Nephron progenitor cell (in vitro differentiated cells): ENCODE measurements around the gene FGF11.

Experiments used
- DNase-seq: peaks from one replicate; pipeline ENCODE4 v3.0.0; 2021
- H3K27ac Mint-ChIP-seq: 2 replicates; pipeline ENCODE4 v1.8.0; 2021; ENCODE audit warnings: mild to moderate bottlenecking, moderate library complexity, mixed read lengths
- H3K27me3 Mint-ChIP-seq: 2 replicates; pipeline ENCODE4 v1.8.0; 2021; ENCODE audit warnings: mild to moderate bottlenecking, low read depth, mixed read lengths; ENCODE audit not compliant: poor library complexity
- H3K36me3 Mint-ChIP-seq: 2 replicates; pipeline ENCODE4 v1.8.0; 2021; ENCODE audit warnings: low read depth, mixed read lengths
- H3K4me1 Mint-ChIP-seq: 2 replicates; pipeline ENCODE4 v1.8.0; 2021; ENCODE audit warnings: mixed read lengths
- H3K4me3 Mint-ChIP-seq: 2 replicates; pipeline ENCODE4 v1.8.0; 2021; ENCODE audit warnings: mild to moderate bottlenecking, moderate library complexity, mixed read lengths
- H3K9me3 Mint-ChIP-seq: 2 replicates; pipeline ENCODE4 v1.8.0; 2021; ENCODE audit warnings: mild to moderate bottlenecking, moderate library complexity, mixed read lengths
- CTCF ChIP-seq: fragments of 200-600 bp; sonication (generic); IDR thresholded peaks from 2 replicates; pipeline ENCODE4 v1.5.0; 2021; ENCODE audit warnings: antibody characterized with exemption

Gene FGF11

GRCh38 chr17:7439462-7440112 lies at the start of gene FGF11:
FGF11 (plus strand) TSS chr17:7439512; CDS start chr17:7439621, 109 bp downstream.
- H3K4me3 Mint-ChIP-seq: peak within 1 kb of the TSS; percentile 95
- peaks cover 65% of the 10 kb centered on the region for H3K4me1 Mint-ChIP-seq
- peaks cover 66% of the 10 kb centered on the region for H3K27me3 Mint-ChIP-seq
- TF ChIP-seq CTCF: no peak
- peak within 1 kb of the TSS; percentile 99 for H3K27ac Mint-ChIP-seq
- peak; percentile 46 for DNase-seq
- H3K36me3 Mint-ChIP-seq: no peaks in the 10 kb centered on the region
- no peaks in the 10 kb centered on the region for H3K9me3 Mint-ChIP-seq

GRCh38 chr17:7389924-7390910 lies 49.1 kb upstream of the FGF11 start:
- Mint-ChIP-seq H3K9me3 (no peaks in the 10 kb centered on the region), H3K4me3 (no peak overlapping the region), H3K36me3 (peaks cover 24% of the 10 kb centered on the region), H3K27me3 (peaks cover 1% of the 10 kb centered on the region), H3K4me1 (peaks cover 39% of the 10 kb centered on the region), H3K27ac (no peak overlapping the region)
- TF ChIP-seq CTCF: no peak
- DNase-seq: no peak

GRCh38 chr17:7391307-7391706 lies 48.0 kb upstream of the FGF11 start:
- DNase-seq: no peak
- no peak overlapping the region for H3K27ac Mint-ChIP-seq
- no peak overlapping the region for H3K4me3 Mint-ChIP-seq
- TF ChIP-seq CTCF: no peak
- H3K9me3 Mint-ChIP-seq: no peaks in the 10 kb centered on the region
- H3K27me3 Mint-ChIP-seq: peaks cover 4% of the 10 kb centered on the region
- H3K4me1 Mint-ChIP-seq: peaks cover 46% of the 10 kb centered on the region
- H3K36me3 Mint-ChIP-seq: peaks cover 24% of the 10 kb centered on the region

GRCh38 chr17:7392696-7393612 lies 46.4 kb upstream of the FGF11 start:
- no peak for DNase-seq
- Mint-ChIP-seq H3K27me3 (peaks cover 4% of the 10 kb centered on the region), H3K4me1 (peaks cover 46% of the 10 kb centered on the region), H3K27ac (no peak overlapping the region), H3K36me3 (peaks cover 24% of the 10 kb centered on the region), H3K9me3 (no peaks in the 10 kb centered on the region), H3K4me3 (peak overlapping the region; percentile 74)
- TF ChIP-seq CTCF: no peak

- DNase-seq: peak; percentile 67
- peaks cover 4% of the 10 kb centered on the region for H3K27me3 Mint-ChIP-seq
These were observed 45.5 kb upstream of the FGF11 start for GRCh38 chr17:7393613-7394451.

More at GRCh38 chr17:7393613-7394451, 45.5 kb upstream of the FGF11 start:
- peaks cover 46% of the 10 kb centered on the region for H3K4me1 Mint-ChIP-seq
- peak overlapping the region; percentile 90 for H3K4me3 Mint-ChIP-seq
- H3K9me3 Mint-ChIP-seq: no peaks in the 10 kb centered on the region
- peaks cover 24% of the 10 kb centered on the region for H3K36me3 Mint-ChIP-seq
- TF ChIP-seq CTCF: no peak
- no peak overlapping the region for H3K27ac Mint-ChIP-seq
